GM18861 (cell line): ENCODE results near the gene SNRK.
"Not testable (repeated sequence)": the region's sequence is repeated elsewhere in the genome, so short reads cannot be mapped to it uniquely, and the experiment has no call there.

Source experiments
- ATAC-seq: cut with Tn5 transposase; IDR thresholded peaks from one replicate; pipeline ENCODE4 v1.9.1; 2021; ENCODE audit not compliant: unreplicated experiment

The SNRK gene

GRCh38 chr3:43345877-43346276, 59.5 kb downstream of the SNRK start:
- no peak for ATAC-seq

GRCh38 chr3:43346978-43347749, 60.8 kb downstream of the SNRK start:
- ATAC-seq: no peak

GRCh38 chr3:43347774-43348173, 61.4 kb downstream of the SNRK start:
- no peak for ATAC-seq

- ATAC-seq: no peak
Measured at GRCh38 chr3:43348350-43348749, 62.0 kb downstream of the SNRK start.

- no peak for ATAC-seq
Measured at GRCh38 chr3:43348852-43349574, 62.7 kb downstream of the SNRK start.

DNA sequence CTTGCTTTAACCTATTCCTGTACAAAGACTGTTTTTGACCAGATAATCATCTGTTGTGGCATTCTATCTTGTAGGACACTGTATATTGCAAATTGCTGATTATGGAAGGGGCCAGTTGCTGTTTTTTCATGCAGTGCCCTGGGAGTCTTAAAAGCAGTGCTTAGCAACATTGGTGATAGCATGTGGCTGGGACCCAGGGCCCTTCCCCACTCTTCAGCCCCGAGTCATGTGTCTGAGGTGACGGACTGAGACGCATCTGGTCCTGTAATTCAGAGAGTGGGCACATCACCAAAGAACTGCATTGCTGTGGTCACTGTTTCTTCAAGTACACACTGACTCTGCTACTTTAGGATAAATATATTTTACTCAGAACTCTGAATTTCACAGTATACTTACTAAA, 63.4 kb downstream of the SNRK start:
- ATAC-seq: no peak

GRCh38 chr3:43353393-43353792, 67.1 kb downstream of the SNRK start:
- no peak for ATAC-seq

- ATAC-seq: no peak
Measured at GRCh38 chr3:43353923-43354670, 67.8 kb downstream of the SNRK start.

DNA sequence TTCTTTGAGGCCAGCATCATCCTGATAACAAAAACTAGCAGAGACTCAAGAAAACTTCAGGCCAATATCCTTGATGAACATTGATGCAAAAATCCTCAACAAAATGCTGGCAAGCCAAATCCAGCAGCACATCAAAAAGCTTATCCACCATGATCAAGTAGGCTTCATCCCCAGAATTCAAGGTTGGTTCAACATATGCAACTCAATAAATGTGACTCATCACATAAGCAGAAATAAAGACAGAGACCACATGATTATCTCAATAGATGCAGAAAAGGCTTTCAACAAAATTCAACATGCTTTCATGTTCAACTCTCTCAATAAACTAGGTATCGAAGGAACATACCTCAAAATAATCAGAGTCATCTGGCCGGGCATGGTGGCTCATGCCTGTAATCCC, 69.7 kb downstream of the SNRK start:
- ATAC-seq: not testable (repeated sequence)

DNA sequence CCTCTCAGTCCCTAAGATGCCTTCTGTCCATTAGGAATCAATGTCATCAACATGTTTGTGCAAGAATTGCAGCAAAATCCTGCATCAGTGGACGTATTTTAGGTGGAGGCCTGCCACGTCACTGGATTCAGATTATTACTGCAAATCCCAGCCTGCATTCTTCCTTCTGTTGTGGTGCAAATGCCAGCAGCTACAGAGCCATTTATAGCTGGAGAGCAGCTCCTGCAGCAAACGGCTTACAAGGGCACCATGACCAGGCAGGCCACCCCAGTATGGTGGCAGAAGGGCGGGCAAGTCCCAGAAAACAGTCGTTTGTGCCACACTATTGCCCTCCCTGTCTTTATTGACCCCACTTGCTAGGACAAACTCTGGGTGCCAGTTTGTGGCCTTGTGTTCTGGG, 74.7 kb downstream of the SNRK start:
- no peak for ATAC-seq

- no peak for ATAC-seq
Measured at GRCh38 chr3:43362183-43362582, 75.8 kb downstream of the SNRK start.

- no peak for ATAC-seq
Measured at GRCh38 chr3:43362961-43363360, 76.6 kb downstream of the SNRK start.

DNA sequence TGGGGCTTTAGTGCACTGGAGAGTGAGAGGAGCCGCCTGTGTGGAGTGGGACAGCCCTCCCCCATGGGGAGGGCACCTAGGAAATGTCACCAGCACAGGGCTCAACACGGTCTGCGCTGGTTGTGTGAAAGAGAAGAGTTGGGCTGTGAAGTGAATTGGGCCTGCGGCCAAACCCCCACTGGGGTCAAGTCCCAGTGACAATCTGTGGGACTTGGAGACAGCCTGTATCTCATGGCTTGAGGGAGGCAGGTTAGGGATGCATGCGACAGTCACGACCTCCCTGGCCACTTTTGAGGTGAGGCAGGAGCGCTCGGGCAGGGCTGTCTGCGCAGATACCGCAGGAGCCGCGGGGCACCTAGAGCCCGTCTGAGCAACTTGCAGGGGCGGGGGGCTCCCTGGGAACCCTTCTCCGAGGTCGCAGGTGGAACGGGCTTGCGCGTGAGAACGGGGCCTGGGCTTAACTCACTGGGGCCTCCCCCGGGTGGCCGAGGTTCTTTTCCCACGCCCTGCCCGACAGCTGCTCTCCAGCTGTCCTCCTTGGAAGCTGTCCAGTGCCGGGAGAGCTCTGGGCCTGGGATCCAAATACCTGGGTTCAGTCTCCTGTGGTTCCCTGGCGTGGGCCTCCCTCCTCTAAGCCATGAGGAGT, 77.4 kb downstream of the SNRK start:
- no peak for ATAC-seq

DNA sequence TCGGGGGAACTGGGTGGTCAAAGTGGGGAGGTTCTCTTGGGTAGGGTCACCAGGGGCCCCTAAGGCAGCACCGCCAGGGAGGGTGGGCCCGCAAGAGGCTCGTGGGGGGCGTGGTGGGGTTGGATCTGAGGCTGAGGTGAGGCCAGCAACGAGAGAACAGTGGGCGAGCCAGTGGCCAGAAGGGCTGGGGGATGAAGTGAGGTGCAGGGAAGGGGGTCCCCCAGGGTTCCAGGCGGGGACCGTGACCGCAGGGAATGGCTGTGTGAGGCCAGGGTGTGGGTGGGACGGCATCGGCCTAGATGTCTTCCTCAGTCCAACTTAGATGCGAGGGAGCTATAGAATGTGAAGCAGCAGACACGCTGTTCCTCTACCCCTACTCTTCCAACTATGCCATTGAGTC, 78.2 kb downstream of the SNRK start:
- ATAC-seq: no peak

DNA sequence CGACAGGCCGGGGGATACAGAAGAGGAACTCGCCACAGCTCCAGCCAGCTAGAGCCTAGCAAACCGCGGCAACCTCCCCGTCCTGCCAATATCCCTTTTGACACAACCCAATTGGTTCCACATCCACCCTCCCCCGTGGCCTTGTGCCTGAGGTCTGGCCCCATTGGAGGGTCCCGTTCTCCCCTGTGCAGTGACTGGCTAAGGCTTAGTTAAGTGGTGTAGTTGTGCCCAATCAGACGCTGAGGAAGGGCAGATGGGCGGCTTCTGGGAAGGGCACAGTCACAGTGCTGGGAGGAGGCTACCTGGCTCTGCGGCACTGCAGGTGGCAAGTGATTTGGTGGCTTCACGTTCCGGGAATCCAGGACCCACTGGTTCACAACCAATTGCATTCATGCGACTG, 78.6 kb downstream of the SNRK start:
- ATAC-seq: no peak

- ATAC-seq: no peak
Measured at GRCh38 chr3:43365601-43366305, 79.4 kb downstream of the SNRK start.

- ATAC-seq: no peak
Measured at GRCh38 chr3:43366481-43366880, 80.1 kb downstream of the SNRK start.

- no peak for ATAC-seq
Measured at GRCh38 chr3:43366885-43367284, 80.5 kb downstream of the SNRK start.

GRCh38 chr3:43369404-43370292, 83.3 kb downstream of the SNRK start:
- ATAC-seq: no peak
